Hepatocyte (in vitro differentiated cells): Measurements from ENCODE around the gene PROC. TPM values are rescaled to one million over a fixed set of nuclear protein-coding genes. Genes with fewer than 3 reads are reported as not detected.

Source experiments
- DNase-seq: peaks from one replicate; pipeline ENCODE4 v3.0.0-alpha.2; 2016; ENCODE audit warnings: low spot score
- H2AFZ ChIP-seq: fragments of 200-600 bp; sonication (generic); 2 replicates; pipeline ENCODE4 v1.6.0; 2016; ENCODE audit warnings: antibody characterized with exemption, mild to moderate bottlenecking
- H3K27ac ChIP-seq: fragments of 200-600 bp; sonication (generic); 2 replicates; pipeline ENCODE4 v1.5.1; 2016; ENCODE audit warnings: mild to moderate bottlenecking
- H3K27me3 ChIP-seq: fragments of 200-600 bp; sonication (generic); 2 replicates; pipeline ENCODE4 v1.6.1; 2016
- H3K36me3 ChIP-seq: fragments of 200-600 bp; sonication (generic); replicated peaks from 2 replicates; pipeline ENCODE4 v1.5.1; 2016; ENCODE audit warnings: low read depth; ENCODE audit not compliant: insufficient read depth
- H3K4me1 ChIP-seq: fragments of 200-600 bp; sonication (generic); 2 replicates; pipeline ENCODE4 v1.5.1; 2016; ENCODE audit warnings: mild to moderate bottlenecking, moderate library complexity; ENCODE audit not compliant: insufficient read depth
- H3K4me2 ChIP-seq: fragments of 200-600 bp; sonication (generic); 2 replicates; pipeline ENCODE4 v1.6.0; 2016
- H3K4me3 ChIP-seq: fragments of 200-600 bp; sonication (generic); 2 replicates; pipeline ENCODE4 v1.5.1; 2016; ENCODE audit warnings: mild to moderate bottlenecking
- H3K79me2 ChIP-seq: fragments of 200-600 bp; sonication (generic); 2 replicates; pipeline ENCODE4 v1.6.0; 2017; ENCODE audit warnings: mild to moderate bottlenecking
- H3K9me2 ChIP-seq: fragments of 200-600 bp; sonication (generic); replicated peaks from 2 replicates; pipeline ENCODE4 v1.6.0; 2017; ENCODE audit warnings: mild to moderate bottlenecking; ENCODE audit not compliant: insufficient read depth
- H3K9me3 ChIP-seq: fragments of 200-600 bp; sonication (generic); 2 replicates; pipeline ENCODE4 v1.5.1; 2016; ENCODE audit warnings: low read depth, mild to moderate bottlenecking
- H4K20me1 ChIP-seq: fragments of 200-600 bp; sonication (generic); 2 replicates; pipeline ENCODE4 v1.6.0; 2016; ENCODE audit warnings: mild to moderate bottlenecking; ENCODE audit not compliant: insufficient read depth, poor library complexity, severe bottlenecking
- EZH2 ChIP-seq: fragments of 200-600 bp; sonication (generic); IDR thresholded peaks from 2 replicates; pipeline ENCODE4 v1.6.1; 2016; ENCODE audit warnings: antibody characterized with exemption, mild to moderate bottlenecking, borderline replicate concordance
- EZH2phosphoT487 ChIP-seq: fragments of 200-600 bp; sonication (generic); IDR thresholded peaks from one replicate; pipeline ENCODE4 v1.6.1; 2018; ENCODE audit warnings: antibody characterized with exemption, mild to moderate bottlenecking, low read depth, moderate library complexity; ENCODE audit not compliant: unreplicated experiment, severe bottlenecking
- WGBS: methylation state at CpG from one replicate; pipeline ENCODE4 v1.1.6; 2016; ENCODE audit warnings: low lambda C conversion rate; ENCODE audit errors: missing lambda C conversion rate; 5-methylcytosine and 5-hydroxymethylcytosine counted together
- polyA plus RNA-seq: library from polyadenylated mRNA; unstranded; fragments of >200 nt; fragmentation: Nextera tagmentation; extraction: Ambion mirVana; gene quantifications from 2 replicates; pipeline ENCODE4 v1.2.1, GENCODE V29; 2016
- total RNA-seq: library from RNA; depleted of rRNA; stranded (reverse); fragments of >200 nt; gene quantifications from 2 replicates; pipeline ENCODE4 v1.2.3, GENCODE V29; 2014
- TF ChIP-seq, protein P1 (sequence below): fragments of 200-600 bp; sonication (generic); IDR thresholded peaks from 2 replicates; pipeline ENCODE4 v1.5.1; 2016; ENCODE audit warnings: antibody characterized with exemption, mild to moderate bottlenecking; ENCODE audit not compliant: poor library complexity

The PROC gene
- total and polyA plus RNA-seq, 2 experiments from 2014 or later, result 42.6 to 70.2 TPM

DNA sequence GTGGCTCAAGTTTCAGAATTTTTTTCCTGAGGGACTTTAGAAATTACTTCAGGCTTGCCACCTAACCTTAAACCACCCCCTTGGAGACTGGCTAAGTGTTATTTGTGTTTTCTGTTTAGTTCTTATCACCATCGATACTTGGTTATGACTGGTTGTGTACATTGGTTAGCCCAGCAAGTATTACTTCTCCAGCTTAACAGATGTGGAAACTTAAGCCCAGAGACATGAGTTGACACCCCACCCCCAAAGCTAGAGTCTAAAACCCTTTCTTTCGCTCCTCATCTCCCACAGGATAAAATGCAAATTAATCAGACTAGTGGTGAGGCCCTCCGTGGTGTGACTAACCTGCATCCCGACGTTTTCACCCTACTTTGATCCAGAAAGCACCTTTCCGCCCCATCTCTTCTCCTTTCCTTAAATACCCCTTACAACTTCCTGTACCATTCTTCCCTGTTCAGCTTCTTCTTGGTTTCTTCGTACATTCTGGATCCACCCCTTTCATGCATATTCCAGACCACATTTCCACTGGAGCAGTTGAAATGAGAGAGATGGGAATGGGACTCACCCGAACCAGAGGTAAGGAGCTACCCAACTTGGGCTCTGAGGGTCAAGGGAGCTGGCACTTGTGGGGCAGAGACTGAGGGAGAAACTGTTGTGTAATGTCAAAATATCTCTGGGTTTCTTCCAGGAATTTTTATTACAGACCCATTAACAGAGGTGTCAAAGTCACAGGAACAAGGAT is 29.6 kb upstream of the PROC start:
- Histone ChIP-seq H3K4me3 (peak overlapping the region; percentile 16), H3K4me2 (peak overlapping the region; percentile 82), H3K79me2 (peaks cover 33% of the 10 kb centered on the region), H3K36me3 (no peaks in the 10 kb centered on the region), H3K4me1 (peaks cover 27% of the 10 kb centered on the region), H3K9me2 (no peaks in the 10 kb centered on the region), H3K27me3 (no peaks in the 10 kb centered on the region), H4K20me1 (peaks cover 31% of the 10 kb centered on the region), H3K27ac (peak overlapping the region; percentile 98), H3K9me3 (no peaks in the 10 kb centered on the region), H2AFZ (peak overlapping the region; percentile 64)
- TF ChIP-seq EZH2 (no peak), EZH2phosphoT487 (no peak)
- TF ChIP-seq, protein P1, sequence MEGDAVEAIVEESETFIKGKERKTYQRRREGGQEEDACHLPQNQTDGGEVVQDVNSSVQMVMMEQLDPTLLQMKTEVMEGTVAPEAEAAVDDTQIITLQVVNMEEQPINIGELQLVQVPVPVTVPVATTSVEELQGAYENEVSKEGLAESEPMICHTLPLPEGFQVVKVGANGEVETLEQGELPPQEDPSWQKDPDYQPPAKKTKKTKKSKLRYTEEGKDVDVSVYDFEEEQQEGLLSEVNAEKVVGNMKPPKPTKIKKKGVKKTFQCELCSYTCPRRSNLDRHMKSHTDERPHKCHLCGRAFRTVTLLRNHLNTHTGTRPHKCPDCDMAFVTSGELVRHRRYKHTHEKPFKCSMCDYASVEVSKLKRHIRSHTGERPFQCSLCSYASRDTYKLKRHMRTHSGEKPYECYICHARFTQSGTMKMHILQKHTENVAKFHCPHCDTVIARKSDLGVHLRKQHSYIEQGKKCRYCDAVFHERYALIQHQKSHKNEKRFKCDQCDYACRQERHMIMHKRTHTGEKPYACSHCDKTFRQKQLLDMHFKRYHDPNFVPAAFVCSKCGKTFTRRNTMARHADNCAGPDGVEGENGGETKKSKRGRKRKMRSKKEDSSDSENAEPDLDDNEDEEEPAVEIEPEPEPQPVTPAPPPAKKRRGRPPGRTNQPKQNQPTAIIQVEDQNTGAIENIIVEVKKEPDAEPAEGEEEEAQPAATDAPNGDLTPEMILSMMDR, result no peak
- DNase-seq, result peak; percentile 51
- WGBS, result 30% methylated on average over 8 of the region's 8 CpGs

DNA sequence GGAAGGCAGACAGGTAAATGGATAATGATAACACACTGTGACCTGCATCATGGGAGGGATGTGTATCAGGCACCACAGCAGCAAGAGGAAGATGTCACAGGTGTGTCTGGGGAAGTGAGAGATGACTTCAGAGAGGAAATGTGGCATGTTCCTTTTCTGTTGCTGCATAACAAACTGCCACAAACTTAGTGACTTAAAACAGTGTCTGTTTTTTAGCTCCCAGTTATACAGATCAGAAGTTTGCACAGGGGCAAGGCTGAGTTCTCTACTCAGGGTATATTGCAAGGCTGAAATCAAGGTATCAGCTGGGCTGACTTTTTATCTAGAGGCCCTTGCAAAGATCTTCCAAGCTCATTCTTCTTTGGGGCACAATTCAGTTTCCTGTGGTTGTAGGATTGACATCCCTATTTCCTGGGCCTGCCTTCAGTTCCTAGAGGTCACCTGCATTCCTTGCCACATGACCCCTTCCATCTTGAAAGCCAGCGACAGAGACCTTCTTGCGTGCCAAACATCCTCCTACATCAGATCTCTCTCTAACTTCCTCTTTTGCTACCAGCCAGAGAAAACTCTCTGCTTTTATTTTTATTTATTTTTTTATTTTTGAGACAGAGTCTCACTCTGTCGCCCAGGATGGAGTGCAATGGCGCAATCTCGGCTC is 28.3 kb upstream of the PROC start:
- H4K20me1 ChIP-seq, result peaks cover 21% of the 10 kb centered on the region
- H3K79me2 ChIP-seq, result peaks cover 20% of the 10 kb centered on the region
- H3K9me3 ChIP-seq, result no peaks in the 10 kb centered on the region
- peak overlapping the region; percentile 98 for H3K27ac ChIP-seq
- H2AFZ ChIP-seq, result no peak overlapping the region
- no peaks in the 10 kb centered on the region for H3K9me2 ChIP-seq
- no peak overlapping the region for H3K4me3 ChIP-seq
- no peaks in the 10 kb centered on the region for H3K36me3 ChIP-seq
- 80% methylated on average over 5 of the region's 5 CpGs for WGBS
- H3K4me2 ChIP-seq, result no peak overlapping the region
- DNase-seq, result no peak
- TF ChIP-seq EZH2phosphoT487, result no peak
- TF ChIP-seq, protein P1, result no peak
- TF ChIP-seq EZH2, result no peak
- H3K27me3 ChIP-seq, result no peaks in the 10 kb centered on the region
- H3K4me1 ChIP-seq, result peaks cover 27% of the 10 kb centered on the region

DNA sequence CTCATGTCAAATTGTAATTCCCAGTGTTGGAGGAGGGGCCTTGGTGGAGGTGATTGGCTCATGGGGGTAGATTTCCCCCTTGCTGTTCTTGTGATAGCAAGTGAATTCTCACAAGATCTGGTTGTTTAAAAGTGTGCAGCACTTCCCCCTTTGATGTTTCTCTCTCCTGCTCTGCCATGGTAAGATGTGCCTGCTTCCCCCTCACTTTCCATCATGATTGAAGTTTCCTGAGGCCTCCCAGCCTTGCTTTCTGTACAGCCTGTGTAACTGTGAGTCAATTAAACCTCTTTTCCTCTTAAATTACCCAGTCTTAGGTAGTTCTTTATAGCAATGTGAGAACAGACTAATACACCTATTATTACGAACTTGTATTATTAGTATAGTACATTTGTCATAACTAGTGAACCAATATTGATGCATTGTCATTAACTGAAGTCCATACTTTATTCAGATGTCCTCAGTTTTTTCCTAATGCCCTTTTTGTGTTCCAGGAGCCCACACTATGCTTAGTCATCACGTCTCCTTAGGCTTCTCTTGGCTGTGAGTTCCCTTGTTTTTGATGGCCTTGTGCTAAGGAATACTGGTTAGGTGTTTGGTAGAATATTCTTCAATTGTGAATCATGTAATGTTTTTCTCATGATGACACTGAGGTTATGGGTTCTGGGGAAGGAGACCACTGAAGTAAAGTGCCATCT is 25.9 kb upstream of the PROC start:
- H3K4me1 ChIP-seq, result peaks cover 14% of the 10 kb centered on the region
- H4K20me1 ChIP-seq, result no peaks in the 10 kb centered on the region
- DNase-seq, result no peak
- WGBS, result 90% methylated on average over 2 of the region's 2 CpGs
- no peak for TF ChIP-seq EZH2
- TF ChIP-seq EZH2phosphoT487, result no peak
- TF ChIP-seq, protein P1, result no peak
- no peaks in the 10 kb centered on the region for H3K9me3 ChIP-seq
- no peaks in the 10 kb centered on the region for H3K79me2 ChIP-seq
- no peaks in the 10 kb centered on the region for H3K27me3 ChIP-seq
- no peak overlapping the region for H3K27ac ChIP-seq
- no peak overlapping the region for H3K4me2 ChIP-seq
- H2AFZ ChIP-seq, result no peak overlapping the region
- no peaks in the 10 kb centered on the region for H3K36me3 ChIP-seq
- H3K4me3 ChIP-seq, result no peak overlapping the region
- H3K9me2 ChIP-seq, result no peaks in the 10 kb centered on the region
